ENCODE data around the gene MYF6.

Gene MYF6

GRCh38 chr12:80698256-80698655, 9.2 kb upstream of the MYF6 start:
- ATAC-seq (no peak), DNase-seq (no peak)
- Mint-ChIP-seq H3K27ac (no peak overlapping the region), H3K27me3 (no peaks in the 10 kb centered on the region), H3K36me3 (ENCODE audit: low read depth) (no peaks in the 10 kb centered on the region), H3K9me3 (peaks cover 2% of the 10 kb centered on the region), H3K4me3 (no peak overlapping the region), H3K4me1 (no peaks in the 10 kb centered on the region)

GRCh38 chr12:80698847-80699542, 8.4 kb upstream of the MYF6 start:
- H3K4me3 Mint-ChIP-seq, result no peak overlapping the region
- H3K27ac Mint-ChIP-seq, result no peak overlapping the region
- ATAC-seq (no peak), DNase-seq (no peak)
- H3K36me3 Mint-ChIP-seq (ENCODE audit: low read depth), result no peaks in the 10 kb centered on the region
- H3K4me1 Mint-ChIP-seq, result no peaks in the 10 kb centered on the region
- H3K27me3 Mint-ChIP-seq, result no peaks in the 10 kb centered on the region
- peaks cover 4% of the 10 kb centered on the region for H3K9me3 Mint-ChIP-seq

DNA sequence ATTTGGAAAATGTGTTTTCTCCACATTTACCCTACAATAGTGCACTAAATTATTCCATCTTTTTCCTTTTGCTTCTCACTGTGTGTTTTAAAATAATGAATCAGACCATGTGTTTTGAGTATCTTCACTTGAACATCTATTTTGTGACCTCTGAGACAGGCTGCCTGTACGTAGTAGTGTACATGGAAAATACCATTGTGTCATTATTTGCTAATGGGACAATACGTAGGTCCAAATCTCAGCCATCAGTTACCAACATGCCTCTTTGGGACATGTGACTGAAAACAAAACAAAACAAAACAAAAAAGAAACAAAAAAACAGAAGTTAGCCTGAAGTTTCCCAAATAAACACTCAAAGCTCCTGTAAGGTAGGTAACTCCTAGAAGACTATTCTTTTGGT, 7.1 kb upstream of the MYF6 start:
- no peak for ATAC-seq

GRCh38 chr12:80701388-80701787, 6.0 kb upstream of the MYF6 start:
- Mint-ChIP-seq H3K36me3 (ENCODE audit: low read depth) (no peaks in the 10 kb centered on the region), H3K4me1 (no peaks in the 10 kb centered on the region), H3K9me3 (peaks cover 4% of the 10 kb centered on the region), H3K27ac (no peak overlapping the region), H3K4me3 (no peak overlapping the region), H3K27me3 (peaks cover 1% of the 10 kb centered on the region)
- ATAC-seq (no peak), DNase-seq (no peak)

More for the DNA sequence above, 7.1 kb upstream of the MYF6 start:
- H3K9me3 Mint-ChIP-seq, result peaks cover 4% of the 10 kb centered on the region
- H3K36me3 Mint-ChIP-seq (ENCODE audit: low read depth), result no peaks in the 10 kb centered on the region
- no peak for DNase-seq
- no peak overlapping the region for H3K27ac Mint-ChIP-seq
- H3K4me1 Mint-ChIP-seq, result no peaks in the 10 kb centered on the region
- no peaks in the 10 kb centered on the region for H3K27me3 Mint-ChIP-seq
- no peak overlapping the region for H3K4me3 Mint-ChIP-seq

- Mint-ChIP-seq H3K4me3 (no peak overlapping the region), H3K36me3 (ENCODE audit: low read depth) (no peaks in the 10 kb centered on the region), H3K27ac (no peak overlapping the region), H3K4me1 (no peaks in the 10 kb centered on the region), H3K9me3 (peaks cover 4% of the 10 kb centered on the region), H3K27me3 (peaks cover 14% of the 10 kb centered on the region)
- ATAC-seq (no peak), DNase-seq (no peak)
Observed at GRCh38 chr12:80702889-80703805, 4.3 kb upstream of the MYF6 start.

DNA sequence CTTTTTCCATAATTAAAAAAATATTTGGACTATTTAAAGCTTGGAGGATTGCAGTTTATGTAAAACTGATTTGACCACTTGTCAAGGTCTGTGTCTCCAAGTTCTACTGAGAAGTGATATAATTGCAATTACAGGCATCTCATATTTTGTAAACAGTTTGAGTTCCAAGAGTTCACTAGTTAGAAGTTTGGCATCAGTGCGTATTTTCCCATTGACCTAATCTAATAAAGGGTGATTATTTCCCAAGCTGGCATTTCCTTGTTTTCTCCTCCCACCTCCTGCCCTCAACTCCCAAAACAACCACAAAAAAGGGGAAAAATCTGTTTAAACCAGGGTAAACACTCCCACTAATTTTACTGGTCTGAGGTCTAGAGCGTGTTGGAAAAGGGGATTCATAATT, 3.0 kb upstream of the MYF6 start:
- ATAC-seq, result no peak
- no peak overlapping the region for H3K27ac Mint-ChIP-seq
- DNase-seq, result no peak
- H3K4me3 Mint-ChIP-seq, result no peak overlapping the region
- H3K9me3 Mint-ChIP-seq, result peaks cover 4% of the 10 kb centered on the region
- H3K27me3 Mint-ChIP-seq, result peaks cover 25% of the 10 kb centered on the region
- H3K36me3 Mint-ChIP-seq (ENCODE audit: low read depth), result no peaks in the 10 kb centered on the region
- H3K4me1 Mint-ChIP-seq, result no peaks in the 10 kb centered on the region

GRCh38 chr12:80707830-80708258, 410 bp downstream of the MYF6 start:
- Mint-ChIP-seq H3K27me3 (peaks cover 41% of the 10 kb centered on the region), H3K9me3 (peaks cover 4% of the 10 kb centered on the region), H3K4me1 (no peaks in the 10 kb centered on the region), H3K27ac (no peak overlapping the region), H3K4me3 (no peak overlapping the region), H3K36me3 (ENCODE audit: low read depth) (no peaks in the 10 kb centered on the region)
- DNase-seq (no peak), ATAC-seq (no peak)

DNA sequence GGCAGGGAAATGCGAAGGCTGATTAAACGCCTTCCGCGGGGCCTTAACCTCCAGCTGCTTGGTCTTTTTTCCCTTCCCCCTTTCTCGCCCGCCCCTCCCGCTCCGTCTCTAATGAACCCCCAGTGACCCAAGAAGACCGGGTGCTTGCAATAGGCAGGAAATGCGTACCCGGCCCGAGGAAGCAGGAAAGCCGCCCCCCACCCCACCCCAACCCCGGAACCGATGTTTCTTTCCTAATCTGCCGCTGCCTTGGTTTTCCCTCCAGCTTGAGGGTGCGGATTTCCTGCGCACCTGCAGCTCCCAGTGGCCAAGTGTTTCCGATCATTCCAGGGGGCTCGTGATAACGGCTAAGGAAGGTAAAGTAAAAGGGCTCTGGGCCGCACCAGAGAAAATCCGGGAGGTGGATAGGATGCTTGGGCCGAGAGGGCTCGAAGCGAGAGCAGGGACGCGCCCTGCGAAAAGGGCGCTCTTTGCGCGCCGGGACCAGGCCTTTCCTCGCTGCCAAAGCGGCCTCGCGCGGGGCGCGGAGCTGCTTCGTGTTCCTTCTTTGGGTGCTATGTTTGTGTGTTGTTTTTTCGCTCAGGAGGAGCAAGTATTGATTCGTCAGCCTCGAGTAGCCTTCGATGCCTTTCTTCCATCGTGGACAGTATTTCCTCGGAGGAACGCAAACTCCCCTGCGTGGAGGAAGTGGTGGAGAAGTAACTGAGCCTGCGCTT, 983 bp downstream of the MYF6 start:
- Mint-ChIP-seq H3K27ac (no peak overlapping the region), H3K4me1 (no peaks in the 10 kb centered on the region), H3K9me3 (no peaks in the 10 kb centered on the region), H3K36me3 (ENCODE audit: low read depth) (no peaks in the 10 kb centered on the region), H3K4me3 (no peak overlapping the region), H3K27me3 (peaks cover 41% of the 10 kb centered on the region)
- ATAC-seq (no peak), DNase-seq (no peak)

DNA sequence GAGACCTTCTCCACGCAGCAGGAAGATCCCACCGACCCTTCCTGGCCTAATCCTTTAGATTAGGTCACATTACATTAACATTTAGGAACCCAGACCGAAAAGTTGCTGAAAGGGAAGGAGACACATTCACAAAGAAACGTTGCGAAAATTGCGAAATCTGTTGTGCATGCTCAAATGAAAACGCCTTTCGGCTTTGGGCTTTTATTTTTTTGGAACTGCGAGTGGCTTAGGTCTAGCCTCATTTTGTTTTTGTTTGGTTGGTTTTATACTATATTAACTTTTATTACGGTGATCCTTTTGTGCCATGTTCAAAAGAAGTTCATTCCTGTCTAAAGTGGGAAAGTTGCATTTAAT, 1.5 kb downstream of the MYF6 start:
- H3K27me3 Mint-ChIP-seq, result peaks cover 46% of the 10 kb centered on the region
- no peak for DNase-seq
- no peaks in the 10 kb centered on the region for H3K9me3 Mint-ChIP-seq
- H3K27ac Mint-ChIP-seq, result no peak overlapping the region
- H3K4me1 Mint-ChIP-seq, result no peaks in the 10 kb centered on the region
- H3K4me3 Mint-ChIP-seq, result no peak overlapping the region
- H3K36me3 Mint-ChIP-seq (ENCODE audit: low read depth), result no peaks in the 10 kb centered on the region
- no peak for ATAC-seq

- no peak for DNase-seq
- ATAC-seq, result no peak
- Mint-ChIP-seq H3K36me3 (ENCODE audit: low read depth) (no peaks in the 10 kb centered on the region), H3K27ac (no peak overlapping the region), H3K4me3 (no peak overlapping the region), H3K9me3 (no peaks in the 10 kb centered on the region), H3K4me1 (no peaks in the 10 kb centered on the region), H3K27me3 (peaks cover 53% of the 10 kb centered on the region)
Observed at GRCh38 chr12:80709811-80710726, 2.6 kb downstream of the MYF6 start.

DNA sequence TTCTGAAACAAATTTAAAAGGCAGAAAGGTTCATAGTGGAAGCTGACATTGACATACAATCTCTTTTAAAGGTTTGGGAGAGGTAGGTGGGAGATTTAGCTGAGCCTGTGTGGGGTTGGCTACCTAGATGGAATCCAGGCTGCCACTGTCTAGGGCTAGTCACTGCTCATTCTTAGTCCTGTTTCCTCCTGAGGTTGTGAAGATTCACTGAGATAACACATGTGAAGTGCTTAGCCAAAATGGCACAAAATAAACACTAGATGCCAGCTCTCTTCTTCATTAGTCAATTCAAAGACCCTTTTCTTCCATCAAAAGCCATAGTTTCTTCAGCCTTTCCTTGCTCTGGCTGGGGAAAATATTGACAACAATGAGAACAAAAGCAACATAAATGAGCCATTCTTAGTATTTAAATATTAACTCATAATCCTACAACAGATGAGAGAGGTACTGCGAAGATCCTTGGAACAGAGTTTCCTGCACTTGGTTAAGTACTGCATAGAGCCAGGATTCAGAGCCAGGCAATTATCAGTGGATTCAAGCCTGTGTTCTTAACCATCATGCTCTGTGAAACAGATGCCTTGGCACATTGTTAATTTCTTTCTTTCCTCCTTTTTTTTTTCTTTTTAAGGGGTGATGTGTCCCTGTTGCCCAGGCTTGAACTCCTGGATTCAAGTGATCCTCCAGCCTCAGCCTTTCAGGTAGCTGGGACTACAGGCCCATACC, 3.5 kb downstream of the MYF6 start:
- no peaks in the 10 kb centered on the region for H3K36me3 Mint-ChIP-seq (ENCODE audit: low read depth)
- DNase-seq (no peak), ATAC-seq (no peak)
- H3K27ac Mint-ChIP-seq, result no peak overlapping the region
- no peaks in the 10 kb centered on the region for H3K4me1 Mint-ChIP-seq
- H3K4me3 Mint-ChIP-seq, result no peak overlapping the region
- peaks cover 57% of the 10 kb centered on the region for H3K27me3 Mint-ChIP-seq
- H3K9me3 Mint-ChIP-seq, result no peaks in the 10 kb centered on the region

GRCh38 chr12:80711866-80712265, 4.4 kb downstream of the MYF6 start:
- Mint-ChIP-seq H3K36me3 (ENCODE audit: low read depth) (no peaks in the 10 kb centered on the region), H3K9me3 (no peaks in the 10 kb centered on the region), H3K27ac (no peak overlapping the region), H3K4me3 (no peak overlapping the region), H3K27me3 (peaks cover 62% of the 10 kb centered on the region), H3K4me1 (no peaks in the 10 kb centered on the region)
- ATAC-seq (no peak), DNase-seq (no peak)

GRCh38 chr12:80712866-80713265, 5.4 kb downstream of the MYF6 start:
- DNase-seq, result no peak
- no peak for ATAC-seq
- H3K4me1 Mint-ChIP-seq, result no peaks in the 10 kb centered on the region
- no peak overlapping the region for H3K4me3 Mint-ChIP-seq
- H3K36me3 Mint-ChIP-seq (ENCODE audit: low read depth), result no peaks in the 10 kb centered on the region
- H3K9me3 Mint-ChIP-seq, result no peaks in the 10 kb centered on the region
- H3K27me3 Mint-ChIP-seq, result peaks cover 56% of the 10 kb centered on the region
- H3K27ac Mint-ChIP-seq, result no peak overlapping the region

All from activated naive CD8-positive, alpha-beta T cell treated with anti-CD3 and anti-CD28 coated beads, Interleukin-2, amount 50 U/mL, for 24 hours (primary cell).